HEK293 (cell line): ENCODE results near the gene SERTAD3.

Source experiments
- CTCF ChIA-PET: fragments of 350-600 bp; formaldehyde crosslinking; extraction: SDS; loops from one replicate; lab custom pipeline; 2021; ENCODE audit warnings: antibody characterized with exemption; lab: Yijun Ruan, JAX
- POLR2A ChIA-PET: fragments of 300-600 bp; formaldehyde crosslinking; extraction: SDS; loops from one replicate; lab custom pipeline; 2020; ENCODE audit warnings: antibody characterized with exemption, inconsistent platforms; lab: Yijun Ruan, JAX
- H3K27ac ChIP-seq: fragments of 200-500 bp; sonication (Bioruptor generic); 2 replicates; pipeline ENCODE4 v1.5.1; 2014; ENCODE audit warnings: low read depth, low read length, control low read depth, inconsistent platforms; ENCODE audit errors: extremely low read depth
- H3K36me3 ChIP-seq, 2 experiments: fragments of 200-500 bp in 1 of 2; sonication (Bioruptor generic) in 1 of 2; 1 replicate in 1 of 2; 2 replicates in 1 of 2; pipeline ENCODE4 v1.5.1; 2014 to 2017; ENCODE audit warnings: inconsistent platforms in 2 of 2, low read length in 2 of 2; ENCODE audit not compliant: control insufficient read depth in 2 of 2, insufficient read depth in 1 of 2
- H3K4me1 ChIP-seq: fragments of 200-500 bp; sonication (Bioruptor generic); 2 replicates; pipeline ENCODE4 v1.5.1; 2014; ENCODE audit warnings: mild to moderate bottlenecking, low read length, inconsistent platforms; ENCODE audit not compliant: control insufficient read depth, insufficient read depth
- H3K4me3 ChIP-seq: 2 replicates; pipeline ENCODE4 v1.5.1; 2011; ENCODE audit warnings: low read depth, mild to moderate bottlenecking, control low read depth, low read length, moderate library complexity
- H3K9me3 ChIP-seq: fragments of 200-500 bp; sonication (Bioruptor generic); 2 replicates; pipeline ENCODE4 v1.5.1; 2014; ENCODE audit warnings: low read depth, low read length, inconsistent platforms; ENCODE audit not compliant: control insufficient read depth, insufficient read depth
- ELK4 ChIP-seq: IDR thresholded peaks from 2 replicates; pipeline ENCODE4 v1.6.1; 2011; ENCODE audit warnings: mild to moderate bottlenecking, low read depth, low read length, borderline replicate concordance
- GLIS2 ChIP-seq: fragments of 450-650 bp; formaldehyde crosslinking; IDR thresholded peaks from 2 replicates; pipeline ENCODE4 v1.5.1; 2016; ENCODE audit warnings: missing biosample characterization, missing genetic modification characterization
- HOXA7 ChIP-seq: sonication (generic); formaldehyde crosslinking; IDR thresholded peaks from 2 replicates; pipeline ENCODE4 v1.8.1; 2022; ENCODE audit warnings: missing genetic modification reagents, borderline replicate concordance
- KLF1 ChIP-seq: fragments of 450-650 bp; formaldehyde crosslinking; IDR thresholded peaks from 2 replicates; pipeline ENCODE4 v1.5.1; 2016; ENCODE audit warnings: missing biosample characterization, missing genetic modification characterization
- PATZ1 ChIP-seq: fragments of 450-650 bp; formaldehyde crosslinking; IDR thresholded peaks from 2 replicates; pipeline ENCODE4 v1.5.1; 2016; ENCODE audit warnings: missing biosample characterization, missing genetic modification characterization
- PRDM1 ChIP-seq: fragments of 450-650 bp; formaldehyde crosslinking; IDR thresholded peaks from 2 replicates; pipeline ENCODE4; 2016; ENCODE audit warnings: missing biosample characterization, missing genetic modification characterization
- PRDM2 ChIP-seq: fragments of 450-650 bp; formaldehyde crosslinking; IDR thresholded peaks from 2 replicates; pipeline ENCODE4 v1.5.1; 2016; ENCODE audit warnings: missing biosample characterization, missing genetic modification characterization, borderline replicate concordance
- SALL2 ChIP-seq: fragments of 450-650 bp; formaldehyde crosslinking; IDR thresholded peaks from 2 replicates; pipeline ENCODE4 v1.5.0; 2017; ENCODE audit warnings: missing biosample characterization, mild to moderate bottlenecking, missing genetic modification characterization, borderline replicate concordance
- ZBTB1 ChIP-seq: fragments of 450-650 bp; formaldehyde crosslinking; IDR thresholded peaks from 2 replicates; pipeline ENCODE4 v1.5.1; 2016; ENCODE audit warnings: missing biosample characterization, missing genetic modification characterization
- ZBTB17 ChIP-seq: fragments of 450-650 bp; formaldehyde crosslinking; IDR thresholded peaks from 2 replicates; pipeline ENCODE4 v1.5.1; 2016; ENCODE audit warnings: missing biosample characterization, missing genetic modification characterization
- ZBTB21 ChIP-seq: fragments of 450-650 bp; formaldehyde crosslinking; IDR thresholded peaks from 2 replicates; pipeline ENCODE4 v1.5.1; 2017; ENCODE audit warnings: missing biosample characterization, missing genetic modification characterization
- ZFHX2 ChIP-seq: fragments of 450-650 bp; formaldehyde crosslinking; conservative IDR thresholded peaks from 2 replicates; pipeline ENCODE4 v1.5.1; 2016; ENCODE audit warnings: missing biosample characterization, missing genetic modification characterization
- ZFP3 ChIP-seq: fragments of 450-650 bp; formaldehyde crosslinking; IDR thresholded peaks from 2 replicates; pipeline ENCODE4 v1.5.1; 2016; ENCODE audit warnings: low read depth, missing biosample characterization, missing genetic modification characterization
- ZFP37 ChIP-seq: fragments of 450-650 bp; formaldehyde crosslinking; IDR thresholded peaks from 2 replicates; pipeline ENCODE4 v1.5.1; 2016; ENCODE audit warnings: missing biosample characterization, missing genetic modification characterization
- ZNF10 ChIP-seq: fragments of 450-650 bp; formaldehyde crosslinking; IDR thresholded peaks from 2 replicates; pipeline ENCODE4 v1.5.1; 2017; ENCODE audit warnings: missing biosample characterization, missing genetic modification characterization
- ZNF121 ChIP-seq: fragments of 450-650 bp; formaldehyde crosslinking; IDR thresholded peaks from 2 replicates; pipeline ENCODE4 v1.5.1; 2016; ENCODE audit warnings: missing biosample characterization, missing genetic modification characterization
- ZNF2 ChIP-seq: fragments of 450-650 bp; formaldehyde crosslinking; IDR thresholded peaks from 2 replicates; pipeline ENCODE4 v1.5.1; 2016; ENCODE audit warnings: missing biosample characterization, missing genetic modification characterization
- ZNF274 ChIP-seq, 2 experiments: fragments of 200-500 bp in 1 of 2; fragments of 450-650 bp in 1 of 2; sonication (Bioruptor generic) in 1 of 2; formaldehyde crosslinking in 1 of 2; IDR thresholded peaks; 2 replicates each; pipeline versions ENCODE4 v1.5.1 to v1.6.1; 2014 to 2016; ENCODE audit warnings: borderline replicate concordance in 1 of 2, inconsistent platforms in 1 of 2, low read length in 1 of 2, missing biosample characterization in 1 of 2, missing genetic modification characterization in 1 of 2
- ZNF366 ChIP-seq: fragments of 450-650 bp; formaldehyde crosslinking; conservative IDR thresholded peaks from 2 replicates; pipeline ENCODE4 v1.5.1; 2016; ENCODE audit warnings: missing biosample characterization, missing genetic modification characterization
- ZNF433 ChIP-seq: fragments of 450-650 bp; formaldehyde crosslinking; IDR thresholded peaks from 2 replicates; pipeline ENCODE4 v1.5.1; 2016; ENCODE audit warnings: missing biosample characterization, missing genetic modification characterization, low read depth
- ZNF514 ChIP-seq: fragments of 450-650 bp; formaldehyde crosslinking; IDR thresholded peaks from 2 replicates; pipeline ENCODE4 v1.5.1; 2016; ENCODE audit warnings: missing biosample characterization, missing genetic modification characterization
- ZNF548 ChIP-seq: fragments of 450-650 bp; formaldehyde crosslinking; IDR thresholded peaks from 2 replicates; pipeline ENCODE4 v1.5.1; 2016; ENCODE audit warnings: missing biosample characterization, missing genetic modification characterization
- ZNF558 ChIP-seq: fragments of 450-650 bp; formaldehyde crosslinking; IDR thresholded peaks from 2 replicates; pipeline ENCODE4 v1.5.1; 2016; ENCODE audit warnings: missing biosample characterization, missing genetic modification characterization
- ZNF571 ChIP-seq: fragments of 450-650 bp; formaldehyde crosslinking; IDR thresholded peaks from 2 replicates; pipeline ENCODE4 v1.5.0; 2017; ENCODE audit warnings: missing biosample characterization, missing genetic modification characterization
- ZNF580 ChIP-seq: fragments of 450-650 bp; formaldehyde crosslinking; IDR thresholded peaks from 2 replicates; pipeline ENCODE4 v1.5.1; 2016; ENCODE audit warnings: missing biosample characterization, missing genetic modification characterization
- ZNF677 ChIP-seq: fragments of 450-650 bp; IDR thresholded peaks from 2 replicates; pipeline ENCODE4 v1.5.0; 2018; ENCODE audit warnings: missing biosample characterization, mild to moderate bottlenecking, missing genetic modification characterization, moderate library complexity
- ZNF707 ChIP-seq: fragments of 450-650 bp; formaldehyde crosslinking; IDR thresholded peaks from 2 replicates; pipeline ENCODE4 v1.5.1; 2016; ENCODE audit warnings: missing biosample characterization, missing genetic modification characterization
- ZNF747 ChIP-seq: fragments of 450-650 bp; formaldehyde crosslinking; IDR thresholded peaks from 2 replicates; pipeline ENCODE4 v1.5.1; 2016; ENCODE audit warnings: missing biosample characterization, missing genetic modification characterization
- ZNF785 ChIP-seq: fragments of 450-650 bp; formaldehyde crosslinking; IDR thresholded peaks from 2 replicates; pipeline ENCODE4 v1.5.1; 2016; ENCODE audit warnings: missing biosample characterization, missing genetic modification characterization

SERTAD3 gene

GRCh38 chr19:40419066-40419612, 25.0 kb downstream of the SERTAD3 start (continued):
- 0 out of 2 replicates have a peak, but pooled peaks have one; percentile 91 for TF ChIP-seq ZNF747 (tag by site-specific recombination)
- peak; percentile 42; the same call in 1 of the 2 replicates for TF ChIP-seq GLIS2 (tag by site-specific recombination)
- no peak for TF ChIP-seq ZFP37
- TF ChIP-seq ZNF558 (tag by site-specific recombination), result no peak
- no peak for TF ChIP-seq ZNF707 (tag by site-specific recombination)
- no peak for TF ChIP-seq PRDM2 (tag by site-specific recombination)
- TF ChIP-seq ZBTB21 (tag by site-specific recombination), result no peak
- peak; percentile 41; the same call in 1 of the 2 replicates for TF ChIP-seq PATZ1 (tag by site-specific recombination)
- TF ChIP-seq, all 188 proteins: peak for 26

- H3K9me3 ChIP-seq, result no peaks in the 10 kb centered on the region
- H3K36me3 ChIP-seq, result peaks cover 9 to 12% of the 10 kb centered on the region in 2 experiments
- CTCF ChIA-PET, result interaction anchor here (0.7 to 3.4 kb wide), 7 partner anchors 8 to 216 kb away, joined by 3 to 40 read pairs (median 4); partner anchors contain the start of genes BLVRB, SERTAD1 and SERTAD3
- H3K27ac ChIP-seq, result no peak overlapping the region
- no peak overlapping the region for H3K4me3 ChIP-seq
- POLR2A ChIA-PET, result interaction anchor here (0.8 kb wide), 1 partner anchor 113 kb away, joined by 4 read pairs; no protein-coding TSS in a partner anchor
- peaks cover 14% of the 10 kb centered on the region for H3K4me1 ChIP-seq
- TF ChIP-seq ZNF580 (tag by site-specific recombination), result no peak
- no peak for TF ChIP-seq ZBTB1 (tag by site-specific recombination)
- TF ChIP-seq ZNF677 (tag by site-specific recombination), result no peak
- TF ChIP-seq ZNF548 (tag by site-specific recombination), result no peak
- TF ChIP-seq GLIS2 (tag by site-specific recombination), result no peak
- no peak for TF ChIP-seq HOXA7 (CRISPR knock-in tag)
- TF ChIP-seq SALL2, result no peak
- peak; percentile 100 for TF ChIP-seq ZNF366 (tag by site-specific recombination)
- TF ChIP-seq ZNF785 (tag by site-specific recombination), result no peak
- no peak for TF ChIP-seq KLF1
- TF ChIP-seq ZNF433 (tag by site-specific recombination), result no peak
- 0 out of 2 replicates have a peak, but pooled peaks have one; percentile 17 for TF ChIP-seq ZNF514 (tag by site-specific recombination)
- TF ChIP-seq ZNF121, result no peak
- TF ChIP-seq ZNF2 (tag by site-specific recombination), result no peak
- no peak for TF ChIP-seq ZNF274 (IDR thresholded peaks at IDR 0.05; ENCODE audit: low read length)
- no peak for TF ChIP-seq ZNF274 (tag by site-specific recombination; IDR thresholded peaks at IDR 0.05; ENCODE audit: borderline replicate concordance)
- TF ChIP-seq ZNF10, result no peak
- TF ChIP-seq ZBTB17 (tag by site-specific recombination), result no peak
- peak; percentile 84 for TF ChIP-seq PRDM1 (tag by site-specific recombination)
- TF ChIP-seq ELK4, result no peak
- no peak for TF ChIP-seq ZNF571 (tag by site-specific recombination)
- no peak for TF ChIP-seq ZFHX2 (tag by site-specific recombination)
- TF ChIP-seq ZFP3, result no peak
Measured at GRCh38 chr19:40418040-40418439, 26.1 kb downstream of the SERTAD3 start.
